ENCODE data around the gene RAB44. TPM values are rescaled to one million over a fixed set of nuclear protein-coding genes. Genes with fewer than 3 reads are reported as not detected.

Gene RAB44
- total RNA-seq, 6 experiments from 2014 or later, result 0.05 to 0.07 (median 0.07) TPM; not detected in 3

- Histone ChIP-seq H3K27me3 (no peaks in the 10 kb centered on the region), H3K4me1 (no peaks in the 10 kb centered on the region), H3K36me3 (no peaks in the 10 kb centered on the region), H3K27ac (no peak overlapping the region), H3K9me3 (no peaks in the 10 kb centered on the region), H3K4me3 (no peak overlapping the region)
- intact Hi-C loops (cut with DNase I), result loop anchor here (10.0 kb wide), 2 partner anchors 80 to 250 kb away; no protein-coding TSS in a partner anchor
- TF ChIP-seq POLR2A (IDR thresholded peaks at IDR 0.05) (no peak), CTCF (IDR thresholded peaks at IDR 0.05) (no peak)
- ATAC-seq, result no peak
- DNase-seq, result no peak
- 0% methylated on average over 1 of the region's 10 CpGs for WGBS (ENCODE audit: insufficient coverage, low coverage, low lambda C conversion rate, missing lambda C conversion rate)
Measured at GRCh38 chr6:36765190-36765589, 67.6 kb downstream of the RAB44 start.

GRCh38 chr6:36765594-36766398 lies 68.2 kb downstream of the RAB44 start:
- Histone ChIP-seq H3K27me3 (no peaks in the 10 kb centered on the region), H3K9me3 (no peaks in the 10 kb centered on the region), H3K4me3 (no peak overlapping the region), H3K4me1 (no peaks in the 10 kb centered on the region), H3K36me3 (no peaks in the 10 kb centered on the region), H3K27ac (no peak overlapping the region)
- intact Hi-C loops (cut with DNase I), result loop anchor here (10.0 kb wide), 2 partner anchors 79 to 249 kb away; no protein-coding TSS in a partner anchor
- ATAC-seq (peak; percentile 89 to 95 (median 92)), DNase-seq (peak; percentile 83 to 84 (median 83))
- TF ChIP-seq POLR2A (IDR thresholded peaks at IDR 0.05) (no peak), CTCF (IDR thresholded peaks at IDR 0.05) (peak; percentile 70 to 91 (median 82))
- 10% methylated on average over 6 of the region's 17 CpGs for WGBS (ENCODE audit: insufficient coverage, low coverage, low lambda C conversion rate, missing lambda C conversion rate)

GRCh38 chr6:36766399-36766945 lies 68.8 kb downstream of the RAB44 start:
- TF ChIP-seq CTCF (IDR thresholded peaks at IDR 0.05) (no peak), POLR2A (IDR thresholded peaks at IDR 0.05) (no peak)
- WGBS (ENCODE audit: insufficient coverage, low coverage, low lambda C conversion rate, missing lambda C conversion rate), result 72% methylated on average over 6 of the region's 10 CpGs

GRCh38 chr6:36769183-36769675 lies 71.6 kb downstream of the RAB44 start:
- Histone ChIP-seq H3K27ac (no peak overlapping the region), H3K4me3 (no peak overlapping the region), H3K4me1 (no peaks in the 10 kb centered on the region), H3K36me3 (no peaks in the 10 kb centered on the region), H3K27me3 (no peaks in the 10 kb centered on the region), H3K9me3 (no peaks in the 10 kb centered on the region)
- TF ChIP-seq POLR2A (IDR thresholded peaks at IDR 0.05) (no peak), CTCF (IDR thresholded peaks at IDR 0.05) (no peak)
- 62% methylated on average over 3 of the region's 7 CpGs for WGBS (ENCODE audit: insufficient coverage, low coverage, low lambda C conversion rate, missing lambda C conversion rate)
- ATAC-seq, result peak in 1 of 4 donors; percentile 46
- DNase-seq, result no peak
- intact Hi-C loops (cut with DNase I), result loop anchor here (10.0 kb wide), 2 partner anchors 76 to 246 kb away; no protein-coding TSS in a partner anchor

More at GRCh38 chr6:36766399-36766945, 68.8 kb downstream of the RAB44 start:
- no peaks in the 10 kb centered on the region for H3K27me3 ChIP-seq
- no peaks in the 10 kb centered on the region for H3K9me3 ChIP-seq
- no peak for DNase-seq
- no peaks in the 10 kb centered on the region for H3K4me1 ChIP-seq
- no peak overlapping the region for H3K27ac ChIP-seq
- intact Hi-C loops (cut with DNase I), result loop anchor here (10.0 kb wide), 2 partner anchors 78 to 248 kb away; no protein-coding TSS in a partner anchor
- H3K36me3 ChIP-seq, result no peaks in the 10 kb centered on the region
- ATAC-seq, result no peak
- no peak overlapping the region for H3K4me3 ChIP-seq

Data from right lobe of liver (tissue), 6 donors.